MM.1S (cell line): ENCODE results near the gene TMEM256.

Experiments used
- DNase-seq: peaks from one replicate; pipeline ENCODE4 v3.0.0-alpha.2; 2015
- H2AFZ ChIP-seq: fragments of 300-600 bp; sonication (generic); 2 replicates; pipeline ENCODE4 v1.6.0; 2016; ENCODE audit warnings: antibody characterized with exemption, low read length
- H3F3A ChIP-seq: fragments of 300-600 bp; sonication (generic); 2 replicates; pipeline ENCODE4 v1.6.1; 2016; ENCODE audit warnings: mild to moderate bottlenecking, antibody characterized with exemption, low read length, moderate library complexity, mixed read lengths; ENCODE audit not compliant: insufficient read depth
- H3K27ac ChIP-seq: fragments of 300-600 bp; sonication (generic); 2 replicates; pipeline ENCODE4 v1.5.1; 2016; ENCODE audit warnings: mild to moderate bottlenecking, low read length
- H3K27me3 ChIP-seq: fragments of 300-600 bp; sonication (generic); replicated peaks from 2 replicates; pipeline ENCODE4 v1.6.0; 2016; ENCODE audit warnings: low read length; ENCODE audit not compliant: insufficient read depth
- H3K36me3 ChIP-seq: fragments of 300-600 bp; sonication (generic); replicated peaks from 2 replicates; pipeline ENCODE4 v1.6.1; 2016; ENCODE audit warnings: mild to moderate bottlenecking, low read length, mixed read lengths; ENCODE audit not compliant: insufficient read depth
- H3K4me1 ChIP-seq: fragments of 300-600 bp; sonication (generic); 2 replicates; pipeline ENCODE4 v1.6.1; 2016; ENCODE audit warnings: low read length, mixed read lengths
- H3K4me2 ChIP-seq: fragments of 300-600 bp; sonication (generic); 2 replicates; pipeline ENCODE4 v1.6.0; 2016; ENCODE audit warnings: low read depth, low read length
- H3K4me3 ChIP-seq: fragments of 300-600 bp; sonication (generic); 2 replicates; pipeline ENCODE4 v1.5.1; 2016; ENCODE audit warnings: low read length, mixed read lengths
- H3K79me2 ChIP-seq: fragments of 300-600 bp; sonication (generic); 2 replicates; pipeline ENCODE4 v1.6.1; 2016; ENCODE audit warnings: mixed run types, low read length, mixed read lengths
- H3K9ac ChIP-seq: fragments of 300-600 bp; sonication (generic); 2 replicates; pipeline ENCODE4 v1.6.1; 2016; ENCODE audit warnings: low read length, mixed read lengths
- H3K9me2 ChIP-seq: fragments of 300-600 bp; sonication (generic); replicated peaks from 2 replicates; pipeline ENCODE4 v1.6.1; 2016; ENCODE audit warnings: mild to moderate bottlenecking, low read length, mixed read lengths; ENCODE audit not compliant: insufficient read depth
- H3K9me3 ChIP-seq: fragments of 300-600 bp; sonication (generic); replicated peaks from 2 replicates; pipeline ENCODE4 v1.6.1; 2016; ENCODE audit warnings: mild to moderate bottlenecking, low read length, mixed read lengths; ENCODE audit not compliant: insufficient read depth
- H4K20me1 ChIP-seq: fragments of 300-600 bp; sonication (generic); 2 replicates; pipeline ENCODE4 v1.6.1; 2016; ENCODE audit warnings: mild to moderate bottlenecking, low read length, moderate library complexity, mixed read lengths; ENCODE audit not compliant: insufficient read depth
- EZH2 ChIP-seq: fragments of 300-600 bp; sonication (generic); optimal IDR thresholded peaks from 2 replicates; pipeline ENCODE3; 2017; ENCODE audit warnings: low read depth, mild to moderate bottlenecking, antibody characterized with exemption, low read length, mixed read lengths
- EZH2phosphoT487 ChIP-seq: fragments of 300-600 bp; sonication (generic); IDR thresholded peaks from 2 replicates; pipeline ENCODE4 v1.6.1; 2018; ENCODE audit warnings: antibody characterized with exemption, low read length
- TF ChIP-seq, protein P1 (sequence below): fragments of 300-600 bp; sonication (generic); IDR thresholded peaks from 2 replicates; pipeline ENCODE4 v1.5.1; 2016; ENCODE audit warnings: antibody characterized with exemption, low read length, mixed read lengths

TMEM256 gene

DNA sequence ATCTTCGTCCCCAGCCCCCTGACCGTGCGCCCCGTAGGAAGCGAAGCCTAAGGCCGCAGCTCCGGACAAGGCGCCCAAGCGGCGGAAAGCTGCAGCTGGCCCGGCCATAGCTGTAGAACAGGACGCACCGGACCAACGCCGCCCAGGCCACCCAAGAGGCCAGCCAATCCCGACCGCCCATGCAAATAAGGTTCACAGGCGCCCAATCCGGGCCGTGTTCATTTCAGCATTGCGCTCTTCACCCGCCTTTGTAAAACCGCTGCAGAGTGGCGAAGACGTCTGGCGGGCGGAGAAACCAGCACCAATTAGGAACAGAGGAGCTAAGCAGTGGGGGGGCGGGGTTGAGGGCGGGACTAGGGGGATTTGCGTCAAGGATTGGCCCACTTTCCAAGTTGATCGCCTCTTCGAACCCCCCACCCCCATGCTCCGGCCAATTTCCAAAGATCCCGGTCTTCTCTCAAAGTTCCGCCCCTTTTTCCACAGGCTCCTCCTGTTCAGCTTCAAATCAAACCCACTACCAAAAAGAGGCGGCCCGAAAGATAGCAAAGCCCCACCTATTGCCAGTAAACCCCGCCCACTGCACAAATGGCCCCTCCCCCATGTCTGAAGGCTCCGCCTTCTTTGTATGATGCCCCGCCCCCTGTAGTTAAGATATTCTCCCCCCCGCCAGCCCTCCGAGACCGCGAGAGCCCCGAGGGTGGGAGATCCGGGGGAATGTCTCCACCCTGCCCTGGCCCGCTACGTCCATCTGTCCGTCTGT lies at the start of gene TMEM256:
TMEM256 (minus strand) TSS at position 121 of the 760 bp plus-strand sequence; CDS start at position 108, 13 bp downstream.
- peak within 1 kb of the TSS; percentile 55; the same call in 1 of the 2 replicates for H3K27ac ChIP-seq
- H3K4me1 ChIP-seq = peaks cover 4% of the 10 kb centered on the region; the same call in 1 of the 2 replicates
- no peaks in the 10 kb centered on the region; the same call in 1 of the 2 replicates for H3K79me2 ChIP-seq
- no peaks in the 10 kb centered on the region for H3K9me3 ChIP-seq
- no peaks in the 10 kb centered on the region for H3K36me3 ChIP-seq
- H3F3A ChIP-seq = no peaks in the 10 kb centered on the region
- H2AFZ ChIP-seq = peak within 1 kb of the TSS; percentile 81
- peak; percentile 99 for DNase-seq
- H4K20me1 ChIP-seq = no peaks in the 10 kb centered on the region
- peak within 1 kb of the TSS; percentile 76 for H3K4me3 ChIP-seq
- H3K27me3 ChIP-seq = peaks cover 31% of the 10 kb centered on the region
- TF ChIP-seq, protein P1, sequence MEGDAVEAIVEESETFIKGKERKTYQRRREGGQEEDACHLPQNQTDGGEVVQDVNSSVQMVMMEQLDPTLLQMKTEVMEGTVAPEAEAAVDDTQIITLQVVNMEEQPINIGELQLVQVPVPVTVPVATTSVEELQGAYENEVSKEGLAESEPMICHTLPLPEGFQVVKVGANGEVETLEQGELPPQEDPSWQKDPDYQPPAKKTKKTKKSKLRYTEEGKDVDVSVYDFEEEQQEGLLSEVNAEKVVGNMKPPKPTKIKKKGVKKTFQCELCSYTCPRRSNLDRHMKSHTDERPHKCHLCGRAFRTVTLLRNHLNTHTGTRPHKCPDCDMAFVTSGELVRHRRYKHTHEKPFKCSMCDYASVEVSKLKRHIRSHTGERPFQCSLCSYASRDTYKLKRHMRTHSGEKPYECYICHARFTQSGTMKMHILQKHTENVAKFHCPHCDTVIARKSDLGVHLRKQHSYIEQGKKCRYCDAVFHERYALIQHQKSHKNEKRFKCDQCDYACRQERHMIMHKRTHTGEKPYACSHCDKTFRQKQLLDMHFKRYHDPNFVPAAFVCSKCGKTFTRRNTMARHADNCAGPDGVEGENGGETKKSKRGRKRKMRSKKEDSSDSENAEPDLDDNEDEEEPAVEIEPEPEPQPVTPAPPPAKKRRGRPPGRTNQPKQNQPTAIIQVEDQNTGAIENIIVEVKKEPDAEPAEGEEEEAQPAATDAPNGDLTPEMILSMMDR = no peak
- no peak for TF ChIP-seq EZH2
- no peak for TF ChIP-seq EZH2phosphoT487
- H3K9ac ChIP-seq = peak within 1 kb of the TSS; percentile 64
- no peaks in the 10 kb centered on the region for H3K9me2 ChIP-seq
- peak within 1 kb of the TSS; percentile 86 for H3K4me2 ChIP-seq

DNA sequence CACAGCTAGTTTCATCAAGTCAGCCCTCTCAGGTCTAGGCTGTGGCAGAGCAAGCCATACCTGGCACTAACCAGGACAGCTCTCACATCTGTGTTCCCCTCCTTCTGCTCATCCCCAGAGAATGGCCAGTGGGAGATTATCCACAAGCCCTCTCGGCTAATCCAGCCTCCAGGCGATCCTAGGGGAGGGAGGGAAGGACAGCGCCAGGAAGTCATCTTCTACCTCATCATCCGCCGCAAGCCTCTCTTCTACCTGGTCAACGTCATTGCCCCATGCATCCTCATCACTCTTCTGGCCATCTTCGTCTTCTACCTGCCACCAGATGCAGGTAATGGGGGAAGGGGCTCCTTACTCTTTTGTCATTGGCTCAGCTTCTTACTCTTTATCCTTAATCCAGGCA lies 44.6 kb upstream of the TMEM256 start:
- Histone ChIP-seq H3K79me2 (no peaks in the 10 kb centered on the region), H3K9me3 (no peaks in the 10 kb centered on the region)
- TF ChIP-seq EZH2 (no peak), EZH2phosphoT487 (no peak)
- TF ChIP-seq, protein P1 = no peak

DNA sequence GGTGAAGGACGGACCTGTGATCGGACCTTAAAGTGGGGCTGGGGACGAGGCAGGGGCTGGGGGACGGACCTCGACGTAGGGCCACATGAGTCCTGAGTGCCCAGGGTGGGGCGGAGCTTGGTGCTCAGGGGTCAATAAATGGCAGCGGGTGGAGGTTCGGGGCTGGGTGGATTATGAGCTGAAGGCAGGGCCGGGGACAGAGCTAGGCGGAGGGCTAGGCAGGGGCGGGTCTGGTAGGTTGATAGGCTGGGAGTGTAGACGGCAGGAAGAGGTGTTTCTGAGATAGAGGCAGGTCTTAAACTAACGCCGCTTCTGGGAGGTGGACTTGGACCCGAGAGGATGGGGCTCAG lies 41.7 kb upstream of the TMEM256 start:
- no peaks in the 10 kb centered on the region for H3K4me1 ChIP-seq
- no peak overlapping the region for H3K27ac ChIP-seq
- peaks cover 82% of the 10 kb centered on the region for H3K27me3 ChIP-seq
- no peaks in the 10 kb centered on the region for H3K9me3 ChIP-seq
- H3K4me3 ChIP-seq = no peak overlapping the region
- H4K20me1 ChIP-seq = no peaks in the 10 kb centered on the region
- H3K4me2 ChIP-seq = peak overlapping the region; percentile 52; the same call in 1 of the 2 replicates
- H2AFZ ChIP-seq = no peak overlapping the region
- DNase-seq = no peak
- H3K9ac ChIP-seq = no peak overlapping the region
- TF ChIP-seq EZH2 = no peak
- no peak for TF ChIP-seq EZH2phosphoT487
- TF ChIP-seq, protein P1 = no peak
- H3K36me3 ChIP-seq = no peaks in the 10 kb centered on the region
- no peaks in the 10 kb centered on the region for H3K79me2 ChIP-seq
- no peaks in the 10 kb centered on the region for H3K9me2 ChIP-seq
- H3F3A ChIP-seq = no peaks in the 10 kb centered on the region

More for the DNA sequence above, 44.6 kb upstream of the TMEM256 start:
- no peak overlapping the region for H3K27ac ChIP-seq
- no peaks in the 10 kb centered on the region for H3K4me1 ChIP-seq
- no peak overlapping the region for H3K9ac ChIP-seq
- no peak for DNase-seq
- H4K20me1 ChIP-seq = no peaks in the 10 kb centered on the region
- H3K4me3 ChIP-seq = no peak overlapping the region
- H3F3A ChIP-seq = no peaks in the 10 kb centered on the region
- H3K4me2 ChIP-seq = no peak overlapping the region
- no peaks in the 10 kb centered on the region for H3K36me3 ChIP-seq
- H3K9me2 ChIP-seq = no peaks in the 10 kb centered on the region
- no peak overlapping the region for H2AFZ ChIP-seq
- peaks cover 53% of the 10 kb centered on the region for H3K27me3 ChIP-seq
